K562 (cell line): ENCODE results near the gene DDX55. TPM values are rescaled to one million over a fixed set of nuclear protein-coding genes. Genes with fewer than 3 reads are reported as not detected.

Source experiments
- ARID3A ChIP-seq: IDR thresholded peaks from 2 replicates; pipeline ENCODE4 v1.6.1; 2012; ENCODE audit warnings: low read depth, low read length, improper control_type of control experiment, borderline replicate concordance
- E2F1 ChIP-seq: sonication (generic); formaldehyde crosslinking; IDR thresholded peaks from 2 replicates; pipeline ENCODE4 v1.8.1; 2023; ENCODE audit warnings: mild to moderate bottlenecking, missing genetic modification reagents, moderate library complexity
- EWSR1 ChIP-seq: fragments of 450-650 bp; IDR thresholded peaks from 2 replicates; pipeline ENCODE4 v1.6.1; 2018; ENCODE audit warnings: borderline replicate concordance, mild to moderate bottlenecking, low read depth, moderate library complexity; ENCODE audit not compliant: partially characterized antibody
- HDAC3 ChIP-seq: fragments of 450-650 bp; IDR thresholded peaks from 2 replicates; pipeline ENCODE4 v1.6.1; 2018; ENCODE audit warnings: borderline replicate concordance, mild to moderate bottlenecking, moderate library complexity; ENCODE audit not compliant: partially characterized antibody
- MCM3 ChIP-seq: fragments of 450-650 bp; IDR thresholded peaks from 2 replicates; pipeline ENCODE4 v1.6.1; 2016
- NR3C1 ChIP-seq: sonication (generic); formaldehyde crosslinking; IDR thresholded peaks from 2 replicates; pipeline ENCODE4 v1.8.1; 2022; ENCODE audit warnings: missing genetic modification reagents
- NUFIP1 ChIP-seq: fragments of 450-650 bp; IDR thresholded peaks from 2 replicates; pipeline ENCODE4 v1.6.1; 2018; ENCODE audit not compliant: partially characterized antibody
- RNF219 ChIP-seq: fragments of 250-450 bp; sonication (Bioruptor Pico); IDR thresholded peaks from 2 replicates; pipeline ENCODE4 v1.5.0; 2022; ENCODE audit warnings: mild to moderate bottlenecking
- SNRNP70 ChIP-seq: fragments of 200-400 bp; formaldehyde crosslinking; optimal IDR thresholded peaks from 2 replicates; pipeline ENCODE3; 2017; ENCODE audit warnings: low read depth, low read length
- STAT5A ChIP-seq: IDR thresholded peaks from 2 replicates; pipeline ENCODE4 v1.6.1; 2012; ENCODE audit warnings: low read length, inconsistent platforms, borderline replicate concordance
- TEAD2 ChIP-seq: fragments of 450-650 bp; IDR thresholded peaks from 2 replicates; pipeline ENCODE4 v1.6.1; 2016; ENCODE audit warnings: missing genetic modification characterization, control low read depth, missing compliant biosample characterization
- TGIF2 ChIP-seq: sonication (generic); formaldehyde crosslinking; IDR thresholded peaks from 2 replicates; pipeline ENCODE4 v1.8.1; 2022; ENCODE audit warnings: mild to moderate bottlenecking, missing genetic modification reagents, moderate library complexity
- U2AF2 ChIP-seq: fragments of 200-400 bp; formaldehyde crosslinking; optimal IDR thresholded peaks from 2 replicates; pipeline ENCODE3; 2017; ENCODE audit warnings: low read depth, mild to moderate bottlenecking, low read length
- ZC3H11A ChIP-seq: IDR thresholded peaks from 2 replicates; pipeline ENCODE4 v1.6.1; 2012; ENCODE audit warnings: low read depth, low read length, improper control_type of control experiment
- polyA plus RNA-seq, 8 experiments: library from polyadenylated mRNA; depleted of rRNA in 4 of 8; stranded (reverse) in 5 of 8; unstranded in 3 of 8; fragments of >200 nt; fragmentation: Nextera tagmentation in 2 of 8; fragmentation: Illumina TruSeq in 1 of 8; extraction: Ambion mirVana in 2 of 8; extraction: Trizol in 1 of 8; gene quantifications; 2 replicates each; pipeline versions ENCODE4 v1.2.1 to v1.2.3, GENCODE V29; 2011 to 2014; ENCODE audit warnings: inconsistent platforms in 1 of 8, missing spikeins in 1 of 8
- total RNA-seq, 7 experiments: library from RNA; depleted of rRNA in 6 of 7; stranded (reverse); fragments of >200 nt in 6 of 7; fragmentation: Illumina TruSeq in 2 of 7; extraction: Trizol in 2 of 7; gene quantifications; 2 replicates each; pipeline versions ENCODE4 v1.2.1 to v1.2.3, GENCODE V29; 2011 to 2021; ENCODE audit warnings: low replicate concordance in 1 of 7
- TF ChIP-seq, protein P1 (sequence below): fragments of 450-650 bp; formaldehyde crosslinking; IDR thresholded peaks from 2 replicates; pipeline ENCODE4 v1.4.0; 2020; ENCODE audit warnings: mild to moderate bottlenecking, mixed read lengths
- TF ChIP-seq, protein P2 (sequence below): fragments of 250-450 bp; sonication (Bioruptor Pico); IDR thresholded peaks from 2 replicates; pipeline ENCODE4 v1.5.0; 2021; ENCODE audit warnings: mild to moderate bottlenecking, moderate library complexity

DDX55 gene
- total and polyA plus RNA-seq, 9 of the 15 experiments (the other 6 are each of a cell fraction or from before 2014, with no cell fraction given), result 10.6 to 71.0 (median 60.9) TPM

DNA sequence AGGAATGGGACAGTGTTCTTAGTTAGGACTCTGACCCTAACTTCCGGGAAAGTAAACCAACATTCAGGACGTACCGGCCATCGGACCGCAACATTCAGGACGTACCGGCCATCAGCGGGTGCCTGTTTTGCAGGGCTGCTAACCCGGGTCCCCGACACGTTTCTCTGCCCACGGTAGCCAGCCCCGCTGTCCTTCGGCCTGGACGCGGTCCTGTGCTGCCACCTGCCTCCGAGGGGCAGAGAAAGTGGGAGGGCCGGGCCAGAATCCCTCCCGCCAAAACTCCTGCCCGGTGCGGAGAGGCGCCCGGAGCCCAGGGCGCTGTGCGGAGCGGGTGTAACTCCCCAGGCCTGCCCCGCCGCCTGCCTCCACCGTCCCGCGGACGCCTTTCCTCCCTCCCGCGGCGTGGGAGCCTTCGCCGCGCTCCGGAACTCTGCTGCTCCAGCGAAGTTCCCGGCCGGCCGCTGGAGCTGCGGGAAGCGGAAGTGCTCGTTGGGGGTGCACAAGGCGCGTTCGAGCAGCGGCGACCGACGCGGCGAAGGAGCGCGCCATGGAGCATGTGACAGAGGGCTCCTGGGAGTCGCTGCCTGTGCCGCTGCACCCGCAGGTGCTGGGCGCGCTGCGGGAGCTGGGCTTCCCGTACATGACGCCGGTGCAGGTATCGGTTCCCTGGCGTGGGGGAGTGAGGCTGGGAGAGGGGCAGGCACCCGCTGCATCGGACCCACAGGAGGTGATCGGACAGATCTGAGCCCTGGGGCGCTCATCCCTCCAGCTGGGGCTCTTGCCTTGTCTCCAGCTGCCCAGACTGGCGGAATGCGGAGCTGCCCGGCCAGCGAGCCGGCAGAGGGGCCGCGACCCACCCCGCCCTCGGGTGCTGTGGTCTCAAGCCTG is at the start of gene DDX55 (continued):
- TF ChIP-seq ARID3A (no peak), NR3C1 (CRISPR knock-in tag) (peak; percentile 89), STAT5A (peak; percentile 29; the same call in 1 of the 2 replicates), TGIF2 (CRISPR knock-in tag) (peak; percentile 77; the same call in 1 of the 2 replicates), HDAC3 (no peak), ZC3H11A (peak; percentile 93), SNRNP70 (no peak), E2F1 (CRISPR knock-in tag) (peak; percentile 96; the same call in 1 of the 2 replicates), MCM3 (no peak), U2AF2 (no peak), RNF219 (CRISPR knock-in tag) (no peak), EWSR1 (no peak), NUFIP1 (no peak), TEAD2 (no peak)
- TF ChIP-seq, protein P1, sequence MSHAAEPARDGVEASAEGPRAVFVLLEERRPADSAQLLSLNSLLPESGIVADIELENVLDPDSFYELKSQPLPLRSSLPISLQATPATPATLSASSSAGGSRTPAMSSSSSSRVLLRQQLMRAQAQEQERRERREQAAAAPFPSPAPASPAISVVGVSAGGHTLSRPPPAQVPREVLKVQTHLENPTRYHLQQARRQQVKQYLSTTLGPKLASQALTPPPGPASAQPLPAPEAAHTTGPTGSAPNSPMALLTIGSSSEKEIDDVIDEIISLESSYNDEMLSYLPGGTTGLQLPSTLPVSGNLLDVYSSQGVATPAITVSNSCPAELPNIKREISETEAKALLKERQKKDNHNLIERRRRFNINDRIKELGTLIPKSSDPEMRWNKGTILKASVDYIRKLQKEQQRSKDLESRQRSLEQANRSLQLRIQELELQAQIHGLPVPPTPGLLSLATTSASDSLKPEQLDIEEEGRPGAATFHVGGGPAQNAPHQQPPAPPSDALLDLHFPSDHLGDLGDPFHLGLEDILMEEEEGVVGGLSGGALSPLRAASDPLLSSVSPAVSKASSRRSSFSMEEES (CRISPR knock-in tag), result peak; percentile 37; the same call in 1 of the 2 replicates
- TF ChIP-seq, protein P2, sequence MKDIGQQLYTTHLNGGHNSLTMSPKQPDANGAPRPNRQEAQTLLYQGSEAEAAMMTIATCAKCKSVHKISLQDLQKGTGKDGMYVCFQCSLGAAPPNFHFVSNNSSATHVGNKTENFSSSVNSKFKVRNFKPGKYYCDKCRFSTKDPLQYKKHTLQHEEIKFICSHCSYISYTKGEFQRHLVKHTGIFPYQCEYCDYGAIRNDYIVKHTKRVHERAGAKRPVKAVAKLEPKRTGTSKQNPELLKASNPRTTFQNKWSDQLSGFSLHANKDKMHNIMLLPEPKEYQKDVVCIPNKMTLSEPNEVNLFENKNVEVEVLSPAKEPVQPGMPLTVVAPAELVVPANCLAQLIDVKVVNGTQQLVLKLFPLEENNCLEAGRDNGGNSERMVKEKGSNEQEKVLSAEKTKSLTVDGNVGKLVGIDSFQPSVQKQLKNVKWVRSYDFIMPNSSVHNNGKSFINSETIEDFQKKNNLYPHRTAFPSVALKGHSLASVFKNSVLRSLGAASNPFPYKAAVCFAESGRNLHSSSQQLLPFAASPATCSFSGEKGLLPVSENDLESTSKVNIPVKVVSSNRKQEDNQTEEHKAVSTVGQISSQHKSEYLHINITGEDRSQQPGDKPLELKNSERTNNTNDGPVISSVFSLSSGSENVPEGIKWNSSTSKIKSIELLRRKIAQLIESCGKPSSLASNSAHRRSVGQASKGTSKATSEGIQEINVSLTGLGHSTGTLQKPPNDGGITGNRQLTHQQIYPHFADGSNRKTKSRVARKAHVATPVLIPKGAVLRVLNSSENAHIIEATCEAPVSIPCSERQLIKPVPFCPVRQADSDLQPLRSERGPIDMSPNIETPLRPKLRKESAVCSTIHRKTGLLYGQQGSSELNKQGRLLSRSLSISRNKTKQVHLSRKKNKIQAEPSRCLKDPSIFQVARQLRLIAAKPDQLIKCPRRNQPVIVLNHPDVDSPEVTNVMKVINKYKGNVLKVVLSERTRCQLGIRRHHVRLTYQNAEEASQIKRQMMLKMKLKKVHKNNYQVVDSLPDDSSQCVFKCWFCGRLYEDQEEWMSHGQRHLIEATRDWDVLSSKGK (CRISPR knock-in tag), result no peak
